Activated T-helper 1 cell treated with anti-CD3 and anti-CD28 coated beads, Interleukin-12 subunit alpha, Interleukin-12 subunit beta, Interleukin-2, Interleukin-4 antibody, amounts not matched to agents 30 ng/mL and 10 ng/mL and 1 ng/mL, durations not matched to agents 14 hours and 24 hours and 36 hours (primary cell): ENCODE measurements around the gene AKR1C3. TPM values are rescaled to one million over a fixed set of nuclear protein-coding genes. Genes with fewer than 3 reads are reported as not detected.

ENCODE experiments used
- DNase-seq: peaks from one replicate; pipeline ENCODE4 v3.0.0; 2021; ENCODE audit warnings: low spot score
- H3K27ac Mint-ChIP-seq: one replicate; pipeline ENCODE4 v1.8.0; 2021; ENCODE audit warnings: mild to moderate bottlenecking, mixed read lengths
- H3K27me3 Mint-ChIP-seq: one replicate; pipeline ENCODE4 v1.8.0; 2022; ENCODE audit warnings: mild to moderate bottlenecking, moderate library complexity, mixed read lengths; ENCODE audit not compliant: insufficient read depth
- H3K36me3 Mint-ChIP-seq: one replicate; pipeline ENCODE4 v1.8.0; 2021; ENCODE audit warnings: low read depth, mixed read lengths
- H3K4me1 Mint-ChIP-seq: one replicate; pipeline ENCODE4 v1.8.0; 2021; ENCODE audit warnings: low read depth, mixed read lengths
- H3K4me3 Mint-ChIP-seq: one replicate; pipeline ENCODE4 v1.8.0; 2021; ENCODE audit warnings: mild to moderate bottlenecking, moderate library complexity, mixed read lengths
- H3K9me3 Mint-ChIP-seq: one replicate; pipeline ENCODE4 v1.8.0; 2021; ENCODE audit warnings: mixed read lengths
- intact Hi-C: fragments of 100-400 bp; cut with micrococcal nuclease; formaldehyde crosslinking; loops from one replicate; pipeline ENCODE4 v1.15.1; 2024
- total RNA-seq: library from RNA; stranded (reverse); gene quantifications from 2 replicates; pipeline ENCODE4 v1.2.3, GENCODE V29; 2022

AKR1C3 gene
- total RNA-seq, 1 donor from 2014 or later: 0.26 TPM

DNA sequence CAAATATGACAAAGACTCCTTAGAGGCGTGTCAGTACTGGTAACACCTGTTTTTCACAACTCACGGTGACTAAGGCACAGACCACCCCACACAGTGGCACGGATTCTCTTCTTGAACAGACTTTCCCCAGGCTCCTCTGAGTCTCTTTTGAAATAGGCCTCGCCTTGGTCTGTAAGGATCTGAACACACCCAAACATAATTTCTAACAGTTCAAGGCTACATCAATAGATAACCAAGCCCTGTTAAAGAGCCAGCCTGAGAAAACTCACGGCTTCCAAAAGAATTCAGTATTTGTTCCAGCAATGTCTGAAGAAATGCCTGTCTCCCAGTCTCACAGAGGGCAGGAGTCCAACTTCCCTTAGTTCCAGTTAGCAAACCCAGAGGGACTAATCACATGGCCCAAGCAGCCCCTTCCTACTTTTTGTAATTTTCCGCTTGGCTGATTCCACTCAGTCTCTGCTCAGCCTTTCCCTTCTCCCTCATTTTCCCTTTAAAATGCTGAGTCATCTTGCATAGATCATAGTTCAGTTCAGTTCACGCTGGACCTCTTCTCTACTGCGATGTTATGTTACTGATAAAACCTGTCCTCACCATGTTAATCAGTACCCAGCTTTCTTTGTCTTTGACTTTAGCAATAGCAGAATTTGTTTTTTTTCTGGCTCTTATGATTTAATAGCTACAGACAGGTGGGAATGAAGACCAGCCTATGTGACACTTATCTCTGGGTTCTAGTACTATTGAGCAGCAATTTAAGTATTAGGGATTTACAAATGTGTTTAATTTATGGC, 22.6 kb upstream of the AKR1C3 start:
- intact Hi-C loops: no loop called here
- Mint-ChIP-seq H3K27me3 (peaks cover 3% of the 10 kb centered on the region), H3K36me3 (no peaks in the 10 kb centered on the region), H3K9me3 (peaks cover 9% of the 10 kb centered on the region), H3K4me1 (no peaks in the 10 kb centered on the region), H3K4me3 (no peak overlapping the region), H3K27ac (no peak overlapping the region)
- DNase-seq: no peak

DNA sequence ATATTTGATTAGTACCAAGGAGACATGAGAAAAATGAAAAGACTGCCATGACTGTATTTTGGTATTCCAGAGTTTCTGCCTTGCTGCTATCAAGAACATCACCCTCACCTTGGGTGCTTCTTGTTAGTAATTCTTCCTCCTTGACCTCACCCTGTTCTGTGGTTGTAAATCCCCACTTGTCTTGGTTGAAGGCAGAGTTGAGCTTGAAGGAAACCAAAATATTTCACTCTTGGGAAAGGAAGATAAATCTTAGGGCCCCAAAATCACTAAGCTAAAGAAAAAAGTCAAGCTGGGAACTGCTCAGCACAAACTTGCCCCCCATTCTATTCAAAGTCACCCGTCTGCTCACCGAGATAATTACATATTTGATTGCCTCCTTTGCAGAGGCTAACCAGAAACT, 20.6 kb upstream of the AKR1C3 start:
- Mint-ChIP-seq H3K4me3 (no peak overlapping the region), H3K36me3 (no peaks in the 10 kb centered on the region), H3K27ac (no peak overlapping the region), H3K9me3 (peaks cover 9% of the 10 kb centered on the region), H3K27me3 (peaks cover 3% of the 10 kb centered on the region), H3K4me1 (no peaks in the 10 kb centered on the region)
- intact Hi-C loops: no loop called here
- DNase-seq: no peak

DNA sequence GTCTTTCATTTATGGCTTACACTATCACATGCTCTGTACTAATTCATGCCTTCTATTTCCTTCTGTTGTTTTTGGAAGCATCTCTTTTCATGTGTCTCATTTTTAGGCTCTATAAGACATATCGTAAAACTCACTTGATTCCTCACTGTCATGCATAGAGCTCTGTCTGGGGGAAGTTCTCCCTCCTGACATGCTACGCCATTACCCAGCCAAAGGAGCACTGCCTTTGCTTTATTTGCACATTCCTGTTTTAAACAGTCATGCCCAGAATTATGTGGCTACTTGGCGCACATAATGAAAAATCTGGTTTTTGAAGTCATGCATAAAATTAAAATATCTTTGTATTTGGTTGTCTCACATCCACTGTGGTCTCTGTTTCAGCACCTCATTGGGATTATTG, 17.6 kb upstream of the AKR1C3 start:
- Mint-ChIP-seq H3K9me3 (peaks cover 9% of the 10 kb centered on the region), H3K4me1 (no peaks in the 10 kb centered on the region), H3K36me3 (no peaks in the 10 kb centered on the region), H3K27me3 (peaks cover 3% of the 10 kb centered on the region), H3K4me3 (no peak overlapping the region), H3K27ac (no peak overlapping the region)
- intact Hi-C loops: no loop called here
- DNase-seq: no peak

DNA sequence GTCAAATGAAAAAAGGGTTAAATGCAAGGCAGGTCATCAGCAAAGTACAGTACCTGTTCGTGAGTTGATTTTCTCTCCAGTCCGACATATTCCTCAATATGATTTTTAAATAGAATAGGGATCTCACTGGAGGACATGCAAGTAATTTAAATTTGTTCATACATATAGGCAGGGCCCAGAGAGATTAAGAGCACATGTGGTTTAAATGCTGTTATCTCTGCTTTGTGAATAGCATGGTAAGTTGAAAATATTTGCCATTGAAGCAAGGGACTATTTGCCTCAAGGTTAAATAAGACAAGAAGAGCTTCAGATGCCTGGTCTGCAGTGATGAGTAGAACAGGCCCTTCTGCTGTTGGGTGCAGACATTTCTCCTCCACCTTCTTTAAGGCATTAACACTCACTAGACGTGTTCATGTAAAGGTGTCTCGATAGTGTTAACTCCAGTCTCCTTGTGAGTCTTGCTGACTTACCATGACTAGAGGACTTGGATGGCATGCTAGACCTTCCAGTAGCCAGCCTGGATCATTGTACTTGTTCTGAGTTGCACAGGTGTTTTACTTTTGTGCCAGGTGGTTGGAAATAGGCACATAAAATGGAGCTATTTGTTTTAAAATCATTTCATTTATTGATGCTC, 15.6 kb upstream of the AKR1C3 start:
- no peaks in the 10 kb centered on the region for H3K9me3 Mint-ChIP-seq
- no peak for DNase-seq
- H3K27me3 Mint-ChIP-seq: peaks cover 3% of the 10 kb centered on the region

DNA sequence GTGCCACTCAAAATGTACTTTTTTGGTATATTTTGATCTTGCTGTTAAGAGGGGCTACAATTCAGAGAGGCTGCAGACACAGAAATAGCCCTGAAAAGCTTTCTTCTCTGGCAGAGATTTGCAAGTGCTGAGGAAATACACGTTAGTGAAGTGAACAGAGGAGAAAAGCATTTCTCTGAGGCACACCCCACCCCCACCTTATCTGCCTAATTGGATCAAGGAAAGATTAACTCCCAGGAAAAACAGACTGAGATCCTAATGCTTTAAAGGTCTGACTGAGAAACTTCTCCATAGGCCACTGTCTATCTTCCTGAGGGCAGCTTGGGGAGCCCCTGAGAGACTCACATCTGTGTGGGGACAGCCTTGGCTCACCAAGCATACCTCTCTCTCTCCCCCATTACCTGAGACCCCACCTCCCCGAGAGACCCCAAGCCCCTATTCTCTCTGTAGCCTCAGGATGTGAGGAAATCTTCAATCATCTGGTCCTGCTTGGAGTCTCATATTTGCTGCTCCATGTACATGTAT, 14.8 kb upstream of the AKR1C3 start:
- H3K4me3 Mint-ChIP-seq: no peak overlapping the region
- H3K9me3 Mint-ChIP-seq: no peaks in the 10 kb centered on the region
- H3K36me3 Mint-ChIP-seq: no peaks in the 10 kb centered on the region
- no peak overlapping the region for H3K27ac Mint-ChIP-seq
- intact Hi-C loops: no loop called here
- DNase-seq: no peak
- no peaks in the 10 kb centered on the region for H3K4me1 Mint-ChIP-seq
- H3K27me3 Mint-ChIP-seq: peaks cover 3% of the 10 kb centered on the region

More for the DNA sequence above, 15.6 kb upstream of the AKR1C3 start:
- H3K4me3 Mint-ChIP-seq: no peak overlapping the region
- no peaks in the 10 kb centered on the region for H3K4me1 Mint-ChIP-seq
- no peaks in the 10 kb centered on the region for H3K36me3 Mint-ChIP-seq
- no peak overlapping the region for H3K27ac Mint-ChIP-seq
- intact Hi-C loops: no loop called here

DNA sequence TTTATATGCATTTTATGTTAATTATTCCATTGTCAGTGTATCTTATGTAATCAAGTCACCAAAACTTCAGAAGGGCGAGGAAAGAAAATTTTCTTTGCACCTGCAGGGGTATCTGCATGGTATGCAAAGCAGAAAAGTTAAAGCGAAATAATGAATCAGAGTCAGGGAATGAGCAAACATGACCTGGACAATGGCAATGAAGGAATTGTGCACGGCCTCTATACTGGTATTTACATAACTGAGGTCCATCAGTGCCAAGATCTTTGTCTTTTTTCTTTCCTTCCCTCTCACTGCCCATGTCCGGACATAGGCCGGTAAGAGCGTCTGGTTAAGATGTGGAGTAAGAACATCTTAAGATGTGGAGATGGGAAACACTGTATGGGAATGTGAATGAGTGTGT, 14.4 kb upstream of the AKR1C3 start:
- Mint-ChIP-seq H3K4me1 (no peaks in the 10 kb centered on the region), H3K27ac (no peak overlapping the region)

DNA sequence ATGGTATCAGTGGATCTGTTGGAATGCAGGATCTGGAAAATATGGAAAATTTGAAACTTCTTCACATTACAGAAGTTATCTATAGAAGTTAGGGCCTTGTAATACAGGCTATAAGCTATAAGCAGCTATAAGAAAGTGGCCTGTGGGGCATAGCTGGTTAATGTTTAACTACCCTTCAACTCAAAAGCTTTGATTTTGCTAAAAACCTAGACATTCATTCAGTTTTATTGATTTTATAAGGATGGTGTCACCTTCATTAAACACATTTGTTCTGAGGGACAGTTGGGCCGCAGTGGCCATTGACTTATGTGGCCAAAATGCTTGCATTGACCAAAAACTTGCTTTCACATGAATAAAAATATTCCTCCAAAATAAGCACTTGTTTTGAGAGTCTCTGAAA, 13.1 kb upstream of the AKR1C3 start:
- no peaks in the 10 kb centered on the region for H3K4me1 Mint-ChIP-seq
- H3K4me3 Mint-ChIP-seq: no peak overlapping the region
- H3K9me3 Mint-ChIP-seq: no peaks in the 10 kb centered on the region
- H3K27me3 Mint-ChIP-seq: peaks cover 2% of the 10 kb centered on the region
- no peak for DNase-seq
- intact Hi-C loops: no loop called here
- H3K36me3 Mint-ChIP-seq: no peaks in the 10 kb centered on the region
- no peak overlapping the region for H3K27ac Mint-ChIP-seq

More for the DNA sequence above, 14.4 kb upstream of the AKR1C3 start:
- DNase-seq: no peak
- Mint-ChIP-seq H3K27me3 (peaks cover 2% of the 10 kb centered on the region), H3K36me3 (no peaks in the 10 kb centered on the region), H3K9me3 (no peaks in the 10 kb centered on the region), H3K4me3 (no peak overlapping the region)
- intact Hi-C loops: no loop called here

DNA sequence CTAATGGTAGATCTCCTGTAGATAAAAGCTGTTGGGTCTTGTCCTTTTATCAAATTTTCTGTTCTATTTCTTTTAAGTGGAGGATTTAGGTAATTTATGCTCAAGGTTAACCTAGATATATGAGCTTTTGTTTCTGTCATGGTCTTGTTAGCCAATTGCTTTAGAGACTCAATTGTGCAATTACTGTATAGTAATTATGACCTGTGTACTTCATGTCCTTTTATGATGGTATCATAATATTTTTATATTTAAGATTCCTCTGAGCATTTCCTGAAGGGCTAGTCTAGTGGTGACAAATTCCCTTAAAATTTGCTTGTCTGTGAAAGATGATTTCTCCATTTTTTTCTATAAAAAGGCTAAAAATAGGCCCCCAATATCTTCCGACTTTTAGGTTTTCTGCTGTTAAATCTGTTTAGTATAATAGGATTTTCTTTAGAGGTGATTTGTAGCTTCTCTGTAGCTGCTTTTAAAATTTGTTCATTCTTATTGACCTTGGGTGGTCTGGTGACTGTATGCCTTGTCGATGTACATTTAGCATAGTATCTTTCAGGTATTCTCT, 5.4 kb upstream of the AKR1C3 start:
- DNase-seq: no peak
- H3K36me3 Mint-ChIP-seq: no peaks in the 10 kb centered on the region
- intact Hi-C loops: no loop called here
- H3K9me3 Mint-ChIP-seq: peaks cover 3% of the 10 kb centered on the region
- H3K27me3 Mint-ChIP-seq: peaks cover 6% of the 10 kb centered on the region
- H3K27ac Mint-ChIP-seq: no peak overlapping the region
- no peak overlapping the region for H3K4me3 Mint-ChIP-seq
- H3K4me1 Mint-ChIP-seq: peaks cover 4% of the 10 kb centered on the region

DNA sequence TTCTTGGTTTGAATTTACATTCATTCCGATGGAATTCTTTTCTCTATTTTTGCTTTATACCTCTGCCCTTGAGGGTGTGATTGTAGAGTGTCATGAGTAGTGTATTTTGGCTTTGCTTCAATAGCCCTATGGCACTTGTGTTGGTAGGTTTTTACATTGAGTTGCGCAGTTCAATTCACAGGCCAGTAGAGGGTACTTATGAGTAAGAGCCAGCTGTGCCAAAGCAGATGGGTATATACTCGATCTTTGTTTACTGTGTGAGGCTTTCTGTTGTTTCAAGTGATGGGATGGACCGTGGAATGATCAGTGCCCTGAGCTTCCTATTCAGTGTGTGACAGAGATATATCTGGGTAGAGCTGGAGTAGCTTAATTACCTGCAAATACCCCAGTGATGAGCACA, 4.3 kb upstream of the AKR1C3 start:
- no peak for DNase-seq
- H3K9me3 Mint-ChIP-seq: peaks cover 3% of the 10 kb centered on the region
- H3K27ac Mint-ChIP-seq: no peak overlapping the region
- H3K4me3 Mint-ChIP-seq: no peak overlapping the region
- peaks cover 6% of the 10 kb centered on the region for H3K27me3 Mint-ChIP-seq
- intact Hi-C loops: loop anchor here (1.0 to 5.0 kb wide), 3 partner anchors 193 to 342 kb away; no protein-coding TSS in a partner anchor
- H3K36me3 Mint-ChIP-seq: no peaks in the 10 kb centered on the region
- H3K4me1 Mint-ChIP-seq: peaks cover 11% of the 10 kb centered on the region

DNA sequence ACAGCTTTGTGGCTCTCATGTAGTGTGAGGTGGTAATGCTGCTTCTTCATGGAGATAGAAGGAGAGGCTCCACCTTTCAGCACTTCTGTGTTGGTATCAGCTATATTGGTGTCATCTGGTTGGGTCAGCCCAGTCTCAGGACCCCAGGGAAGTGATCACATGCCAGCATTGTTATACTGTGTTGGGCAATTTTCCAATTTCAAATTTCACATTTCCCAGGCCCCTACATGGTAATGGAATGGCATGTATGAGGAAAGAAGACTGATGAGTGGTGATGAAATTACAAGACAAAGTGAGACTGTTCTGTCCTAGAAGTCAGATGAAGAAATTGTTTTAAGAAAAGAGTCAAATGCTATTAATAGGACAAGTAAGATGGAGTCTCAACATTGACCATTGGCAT, 3.7 kb upstream of the AKR1C3 start:
- intact Hi-C loops: loop anchor here (1.0 to 5.0 kb wide), 3 partner anchors 193 to 342 kb away; no protein-coding TSS in a partner anchor
- no peak overlapping the region for H3K27ac Mint-ChIP-seq
- peaks cover 3% of the 10 kb centered on the region for H3K9me3 Mint-ChIP-seq
- H3K27me3 Mint-ChIP-seq: peaks cover 6% of the 10 kb centered on the region
- H3K36me3 Mint-ChIP-seq: no peaks in the 10 kb centered on the region
- H3K4me1 Mint-ChIP-seq: peaks cover 14% of the 10 kb centered on the region
- H3K4me3 Mint-ChIP-seq: no peak overlapping the region
- DNase-seq: no peak

DNA sequence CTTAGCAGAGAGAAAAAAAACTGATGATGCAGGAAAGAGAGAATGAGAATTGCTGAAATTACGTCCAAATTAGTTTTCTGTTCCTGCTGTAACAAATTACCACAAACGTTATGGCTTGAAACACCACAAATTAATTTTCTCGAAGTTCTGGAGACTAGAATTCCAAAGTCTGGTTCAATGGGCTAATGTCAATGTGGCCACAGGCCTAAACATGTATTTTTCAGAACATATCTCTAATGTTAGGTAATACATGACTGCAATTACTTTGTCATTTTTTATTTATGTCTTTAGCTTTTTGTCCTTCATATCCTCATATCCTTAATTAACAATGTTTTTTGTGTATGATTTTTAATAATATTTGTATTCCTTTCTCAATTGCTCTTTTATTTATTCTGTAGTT, 3.0 kb upstream of the AKR1C3 start:
- H3K4me1 Mint-ChIP-seq: peaks cover 14% of the 10 kb centered on the region
- peaks cover 3% of the 10 kb centered on the region for H3K9me3 Mint-ChIP-seq
- peaks cover 4% of the 10 kb centered on the region for H3K27me3 Mint-ChIP-seq
- no peak for DNase-seq
- no peak overlapping the region for H3K4me3 Mint-ChIP-seq
- no peaks in the 10 kb centered on the region for H3K36me3 Mint-ChIP-seq
- no peak overlapping the region for H3K27ac Mint-ChIP-seq
- intact Hi-C loops: loop anchor here (5.0 kb wide), 1 partner anchor 341 kb away; no protein-coding TSS in a partner anchor

DNA sequence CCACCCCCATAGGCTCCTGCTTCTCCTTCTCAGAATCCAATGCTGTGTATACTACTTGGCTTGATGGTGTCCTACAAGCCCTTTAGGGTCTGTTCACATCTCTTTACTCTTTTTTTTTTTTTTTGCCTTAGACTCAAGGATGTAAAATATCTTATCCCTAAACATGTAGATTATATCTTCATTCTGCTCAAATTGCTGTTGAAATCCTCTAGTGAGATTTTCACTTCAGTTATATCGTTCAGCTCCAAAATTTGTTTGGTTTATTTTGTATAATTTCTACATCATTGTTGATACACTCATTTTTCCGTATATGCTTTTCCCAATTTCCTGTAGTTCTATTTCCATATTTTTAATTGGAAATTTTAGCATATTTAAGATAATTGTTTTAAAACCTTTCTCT, 1.8 kb upstream of the AKR1C3 start:
- no peak for DNase-seq
- intact Hi-C loops: loop anchor here (5.0 kb wide), 1 partner anchor 340 kb away; no protein-coding TSS in a partner anchor
- H3K4me3 Mint-ChIP-seq: no peak overlapping the region
- H3K27ac Mint-ChIP-seq: no peak overlapping the region
- peaks cover 1% of the 10 kb centered on the region for H3K36me3 Mint-ChIP-seq
- peaks cover 14% of the 10 kb centered on the region for H3K4me1 Mint-ChIP-seq
- peaks cover 4% of the 10 kb centered on the region for H3K27me3 Mint-ChIP-seq
- H3K9me3 Mint-ChIP-seq: peaks cover 3% of the 10 kb centered on the region
